ENCODE results near the gene NANP.

DNA sequence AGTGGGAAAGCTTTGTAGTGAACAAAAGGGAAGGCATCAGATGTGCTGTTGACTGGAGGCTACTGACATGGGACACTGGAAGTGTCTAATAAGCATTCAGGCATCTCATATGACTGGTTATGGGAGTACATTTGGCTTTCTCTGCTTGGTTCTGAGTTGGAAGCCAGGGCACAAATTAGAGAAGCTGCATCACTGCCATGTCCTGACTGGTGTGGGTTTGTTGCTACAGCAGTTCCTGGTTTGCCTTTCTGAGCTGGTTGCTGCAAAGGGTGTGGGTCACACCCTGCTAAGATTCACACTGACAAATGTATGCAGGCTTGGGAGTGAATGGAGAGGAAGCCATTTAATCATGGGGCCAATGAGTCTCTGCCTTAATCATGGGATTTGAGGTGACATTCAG lies 36.2 kb upstream of the NANP start:
- TF ChIP-seq, protein P1, sequence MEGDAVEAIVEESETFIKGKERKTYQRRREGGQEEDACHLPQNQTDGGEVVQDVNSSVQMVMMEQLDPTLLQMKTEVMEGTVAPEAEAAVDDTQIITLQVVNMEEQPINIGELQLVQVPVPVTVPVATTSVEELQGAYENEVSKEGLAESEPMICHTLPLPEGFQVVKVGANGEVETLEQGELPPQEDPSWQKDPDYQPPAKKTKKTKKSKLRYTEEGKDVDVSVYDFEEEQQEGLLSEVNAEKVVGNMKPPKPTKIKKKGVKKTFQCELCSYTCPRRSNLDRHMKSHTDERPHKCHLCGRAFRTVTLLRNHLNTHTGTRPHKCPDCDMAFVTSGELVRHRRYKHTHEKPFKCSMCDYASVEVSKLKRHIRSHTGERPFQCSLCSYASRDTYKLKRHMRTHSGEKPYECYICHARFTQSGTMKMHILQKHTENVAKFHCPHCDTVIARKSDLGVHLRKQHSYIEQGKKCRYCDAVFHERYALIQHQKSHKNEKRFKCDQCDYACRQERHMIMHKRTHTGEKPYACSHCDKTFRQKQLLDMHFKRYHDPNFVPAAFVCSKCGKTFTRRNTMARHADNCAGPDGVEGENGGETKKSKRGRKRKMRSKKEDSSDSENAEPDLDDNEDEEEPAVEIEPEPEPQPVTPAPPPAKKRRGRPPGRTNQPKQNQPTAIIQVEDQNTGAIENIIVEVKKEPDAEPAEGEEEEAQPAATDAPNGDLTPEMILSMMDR (IDR thresholded peaks at IDR 0.05) = no peak
- TF ChIP-seq POLR2A (IDR thresholded peaks at IDR 0.05) = no peak

Data from right lobe of liver (tissue), 4 donors.